Keratinocyte (primary cell): ENCODE data around the gene SOHLH1. TPM values are rescaled to one million over a fixed set of nuclear protein-coding genes. Genes with fewer than 3 reads are reported as not detected.

ENCODE experiments used
- DNase-seq: peaks from one replicate; pipeline ENCODE4 v3.0.0-alpha.2; 2011; ENCODE audit warnings: low read depth, missing footprints, low spot score
- FAIRE-seq: peaks from 2 replicates; lab custom pipeline; 2011; peaks lifted over from hg19 to GRCh38; lab: Jason Lieb, UNC
- H2AFZ ChIP-seq: 2 replicates; pipeline ENCODE4 v1.6.0; 2012; ENCODE audit warnings: low read length, control low read depth, inconsistent platforms; ENCODE audit not compliant: control insufficient read depth
- H3K27ac ChIP-seq: 2 replicates; pipeline ENCODE4 v1.5.1; 2011; ENCODE audit warnings: low read length; ENCODE audit not compliant: control insufficient read depth, insufficient read depth
- H3K27me3 ChIP-seq: 3 replicates; pipeline ENCODE4 v1.6.0; 2011; ENCODE audit warnings: low read length; ENCODE audit not compliant: control insufficient read depth, insufficient read depth; ENCODE audit errors: extremely low read depth
- H3K36me3 ChIP-seq, 2 experiments: 2 replicates in 1 of 2; 3 replicates in 1 of 2; pipeline ENCODE4 v1.5.1; 2011; ENCODE audit warnings: low read length in 2 of 2, mild to moderate bottlenecking in 1 of 2; ENCODE audit not compliant: control insufficient read depth in 2 of 2, insufficient read depth in 2 of 2; ENCODE audit errors: extremely low read depth in 1 of 2
- H3K4me1 ChIP-seq: 3 replicates; pipeline ENCODE4 v1.5.1; 2011; ENCODE audit warnings: low read length; ENCODE audit not compliant: control insufficient read depth, insufficient read depth; ENCODE audit errors: extremely low read depth
- H3K4me2 ChIP-seq: 3 replicates; pipeline ENCODE4 v1.6.0; 2011; ENCODE audit warnings: low read depth, low read length; ENCODE audit not compliant: control insufficient read depth, insufficient read depth; ENCODE audit errors: extremely low read depth
- H3K4me3 ChIP-seq, 3 experiments: fragments of 200-600 bp in 1 of 3; sonication (generic) in 1 of 3; 2 replicates in 2 of 3; 3 replicates in 1 of 3; pipeline ENCODE4 v1.5.1; 2011 to 2016; ENCODE audit warnings: low read length in 3 of 3, mild to moderate bottlenecking in 3 of 3, control low read depth in 2 of 3, inconsistent platforms in 1 of 3, low read depth in 1 of 3, mixed read lengths in 1 of 3, mixed run types in 1 of 3, moderate library complexity in 1 of 3; ENCODE audit not compliant: control insufficient read depth in 2 of 3, insufficient read depth in 2 of 3; ENCODE audit errors: extremely low read depth in 1 of 3
- H3K79me2 ChIP-seq: 2 replicates; pipeline ENCODE4 v1.6.0; 2012; ENCODE audit warnings: low read length; ENCODE audit not compliant: control insufficient read depth, insufficient read depth
- H3K9ac ChIP-seq: 3 replicates; pipeline ENCODE4 v1.6.0; 2011; ENCODE audit warnings: low read length; ENCODE audit not compliant: control insufficient read depth, insufficient read depth; ENCODE audit errors: extremely low read depth
- H3K9me1 ChIP-seq: 3 replicates; pipeline ENCODE4 v1.6.0; 2011; ENCODE audit warnings: low read length; ENCODE audit not compliant: control insufficient read depth, insufficient read depth; ENCODE audit errors: extremely low read depth
- H3K9me3 ChIP-seq: 2 replicates; pipeline ENCODE4 v1.5.1; 2012; ENCODE audit warnings: low read depth, low read length; ENCODE audit not compliant: control insufficient read depth
- H4K20me1 ChIP-seq: 3 replicates; pipeline ENCODE4 v1.6.0; 2011; ENCODE audit warnings: low read length; ENCODE audit not compliant: control insufficient read depth, insufficient read depth; ENCODE audit errors: extremely low read depth
- EZH2 ChIP-seq: IDR thresholded peaks from one replicate; pipeline ENCODE4 v1.6.1; 2012; ENCODE audit warnings: inconsistent platforms, mild to moderate bottlenecking, low read length, moderate library complexity
- dilution Hi-C: fragments of 300-500 bp; cut with MboI; formaldehyde crosslinking; loops from one replicate; pipeline ENCODE4 v1.7.0; 2020; ENCODE audit warnings: low sequenced_read_pairs; ENCODE audit not compliant: extremely low pct_ligation_motif_present
- polyA plus RNA-seq, 5 experiments: library from polyadenylated mRNA; depleted of rRNA in 3 of 5; stranded (reverse) in 3 of 5; stranded (forward) in 1 of 5; unstranded in 1 of 5; fragments of >200 nt; gene quantifications; 1 replicate in 1 of 5; 2 replicates in 3 of 5; 3 replicates in 1 of 5; pipeline versions ENCODE4 v1.2.1 to v1.2.3, GENCODE V29; 2011 to 2012; ENCODE audit warnings: missing spikeins in 2 of 5, low read depth in 1 of 5, low replicate concordance in 1 of 5
- TF ChIP-seq, protein P1 (sequence below), 3 experiments: IDR thresholded peaks in 1 of 3; conservative IDR thresholded peaks in 1 of 3; optimal IDR thresholded peaks in 1 of 3; 2 replicates in 2 of 3; 3 replicates in 1 of 3; pipeline versions ENCODE3 to v1.5.1; 2011; ENCODE audit warnings: low read length in 3 of 3, mild to moderate bottlenecking in 3 of 3, moderate library complexity in 2 of 3, control low read depth in 1 of 3, inconsistent platforms in 1 of 3; ENCODE audit not compliant: insufficient read depth in 2 of 3; ENCODE audit errors: extremely low read depth in 1 of 3

SOHLH1 gene
- polyA plus RNA-seq, 1 donor (not counting 4 experiments of a cell fraction or from before 2014, with no cell fraction given) = not detected

DNA sequence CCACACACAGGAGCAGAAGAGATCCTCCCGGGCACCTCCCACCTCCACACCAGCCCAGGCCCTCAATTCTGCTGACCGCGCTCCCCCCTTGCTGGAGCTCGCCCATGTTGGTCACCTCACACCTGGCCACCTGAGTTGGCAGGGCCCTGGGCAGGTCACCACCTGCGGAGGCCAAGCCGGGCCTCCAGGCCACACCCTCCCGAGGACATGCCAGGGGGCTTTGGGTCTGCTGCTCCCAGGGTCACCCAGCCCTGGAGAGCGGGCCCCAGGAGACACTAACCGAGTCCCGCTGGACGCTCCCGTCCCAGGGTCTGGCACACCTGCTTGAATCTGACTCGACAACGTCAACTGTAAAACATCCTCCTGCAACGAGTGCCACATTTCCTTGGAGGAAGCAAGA lies 2.1 kb downstream of the SOHLH1 start:
- H2AFZ ChIP-seq = no peak overlapping the region
- TF ChIP-seq EZH2 = no peak
- TF ChIP-seq, protein P1, sequence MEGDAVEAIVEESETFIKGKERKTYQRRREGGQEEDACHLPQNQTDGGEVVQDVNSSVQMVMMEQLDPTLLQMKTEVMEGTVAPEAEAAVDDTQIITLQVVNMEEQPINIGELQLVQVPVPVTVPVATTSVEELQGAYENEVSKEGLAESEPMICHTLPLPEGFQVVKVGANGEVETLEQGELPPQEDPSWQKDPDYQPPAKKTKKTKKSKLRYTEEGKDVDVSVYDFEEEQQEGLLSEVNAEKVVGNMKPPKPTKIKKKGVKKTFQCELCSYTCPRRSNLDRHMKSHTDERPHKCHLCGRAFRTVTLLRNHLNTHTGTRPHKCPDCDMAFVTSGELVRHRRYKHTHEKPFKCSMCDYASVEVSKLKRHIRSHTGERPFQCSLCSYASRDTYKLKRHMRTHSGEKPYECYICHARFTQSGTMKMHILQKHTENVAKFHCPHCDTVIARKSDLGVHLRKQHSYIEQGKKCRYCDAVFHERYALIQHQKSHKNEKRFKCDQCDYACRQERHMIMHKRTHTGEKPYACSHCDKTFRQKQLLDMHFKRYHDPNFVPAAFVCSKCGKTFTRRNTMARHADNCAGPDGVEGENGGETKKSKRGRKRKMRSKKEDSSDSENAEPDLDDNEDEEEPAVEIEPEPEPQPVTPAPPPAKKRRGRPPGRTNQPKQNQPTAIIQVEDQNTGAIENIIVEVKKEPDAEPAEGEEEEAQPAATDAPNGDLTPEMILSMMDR (optimal IDR thresholded peaks at IDR 0.05 in 1 of 3, IDR thresholded peaks at IDR 0.05 in 1 of 3, conservative IDR thresholded peaks at IDR 0.05 in 1 of 3; ENCODE audit: extremely low read depth in 1 of 3, insufficient read depth in 2 of 3, low read length in 3 of 3) = no peak
- dilution Hi-C loops = no loop called here
- no peak overlapping the region for H3K4me2 ChIP-seq
- no peaks in the 10 kb centered on the region for H3K4me1 ChIP-seq
- H3K36me3 ChIP-seq = no peaks in the 10 kb centered on the region
- no peaks in the 10 kb centered on the region for H3K79me2 ChIP-seq
- FAIRE-seq (no peak), DNase-seq (no peak)
- H4K20me1 ChIP-seq = no peaks in the 10 kb centered on the region
- no peaks in the 10 kb centered on the region for H3K9me1 ChIP-seq
- H3K4me3 ChIP-seq = no peak overlapping the region
- peaks cover 35% of the 10 kb centered on the region for H3K27me3 ChIP-seq
- H3K9ac ChIP-seq = no peak overlapping the region
- no peaks in the 10 kb centered on the region for H3K9me3 ChIP-seq
- H3K27ac ChIP-seq = no peak overlapping the region

DNA sequence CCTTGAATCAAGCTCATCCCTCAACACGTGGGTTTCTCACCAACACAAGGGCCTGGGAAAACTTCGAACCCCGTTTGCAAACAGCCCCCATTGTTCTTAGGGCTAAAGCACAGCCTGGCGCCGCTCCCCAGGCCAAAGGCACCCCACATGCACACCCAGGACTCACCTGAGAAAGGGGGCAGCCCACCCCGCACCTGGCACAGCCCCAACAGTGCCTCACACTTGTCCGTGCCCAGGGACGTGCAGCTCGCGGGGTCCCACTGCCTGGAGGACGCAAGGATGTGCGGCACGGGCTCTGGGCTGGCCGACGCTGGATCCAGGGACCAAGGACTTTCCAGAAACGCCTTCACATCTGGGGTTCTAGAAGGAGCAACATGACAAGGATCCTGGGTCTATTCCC lies 2.8 kb downstream of the SOHLH1 start:
- H3K79me2 ChIP-seq = no peaks in the 10 kb centered on the region
- no peak overlapping the region for H3K9ac ChIP-seq
- no peak overlapping the region for H3K4me3 ChIP-seq
- FAIRE-seq (no peak), DNase-seq (no peak)
- no peaks in the 10 kb centered on the region for H3K4me1 ChIP-seq
- dilution Hi-C loops = no loop called here
- no peaks in the 10 kb centered on the region for H3K9me1 ChIP-seq
- TF ChIP-seq, protein P1 (optimal IDR thresholded peaks at IDR 0.05 in 1 of 3, IDR thresholded peaks at IDR 0.05 in 1 of 3, conservative IDR thresholded peaks at IDR 0.05 in 1 of 3; ENCODE audit: extremely low read depth in 1 of 3, insufficient read depth in 2 of 3, low read length in 3 of 3) = no peak
- TF ChIP-seq EZH2 = no peak
- H4K20me1 ChIP-seq = no peaks in the 10 kb centered on the region
- H2AFZ ChIP-seq = no peak overlapping the region
- H3K9me3 ChIP-seq = no peaks in the 10 kb centered on the region
- no peak overlapping the region for H3K4me2 ChIP-seq
- peaks cover 29% of the 10 kb centered on the region for H3K27me3 ChIP-seq
- no peak overlapping the region for H3K27ac ChIP-seq
- H3K36me3 ChIP-seq = no peaks in the 10 kb centered on the region
